Measurements from ENCODE around the gene EFL1.
"Not testable (repeated sequence)": the region's sequence is repeated elsewhere in the genome, so short reads cannot be mapped to it uniquely, and the experiment has no call there.

GRCh38 chr15:82212201-82212600 lies 50.3 kb downstream of the EFL1 start:
- not testable (repeated sequence) for TF ChIP-seq POLR2AphosphoS5 (IDR thresholded peaks at IDR 0.05; ENCODE audit: insufficient read depth, low read depth, low read length); CTCF (IDR thresholded peaks at IDR 0.05; ENCODE audit: extremely low read depth in 1 of 2, insufficient read depth in 1 of 2, low read depth in 1 of 2, low read length in 2 of 2); POLR2A (IDR thresholded peaks at IDR 0.05; ENCODE audit: low read depth, low read length); MAX (IDR thresholded peaks at IDR 0.05; ENCODE audit: insufficient read depth, insufficient read length); EZH2 (IDR thresholded peaks at IDR 0.05; ENCODE audit: borderline replicate concordance, low read depth, low read length, severe bottlenecking); JUN (IDR thresholded peaks at IDR 0.05; ENCODE audit: borderline replicate concordance, insufficient read depth, insufficient read length, low read depth); MYC (IDR thresholded peaks at IDR 0.05; ENCODE audit: low read depth, low read length); FOS (IDR thresholded peaks at IDR 0.05; ENCODE audit: borderline replicate concordance, insufficient read depth, low read length); GATA2 (IDR thresholded peaks at IDR 0.05; ENCODE audit: insufficient read depth, insufficient read length, low read depth, low read length)

Measured in endothelial cell of umbilical vein (primary cell).